ENCODE measurements around the gene LRRTM2.

GRCh38 chr5:138841531-138841930, 33.6 kb downstream of the LRRTM2 start:
- TF ChIP-seq BACH2 (CRISPR knock-in tag; IDR thresholded peaks at IDR 0.05; ENCODE audit: borderline replicate concordance) (no peak), ZNF565 (CRISPR knock-in tag; conservative IDR thresholded peaks at IDR 0.05; ENCODE audit: low read depth) (no peak), CREB5 (CRISPR knock-in tag; IDR thresholded peaks at IDR 0.05; ENCODE audit: low read depth) (no peak), ZNF8 (CRISPR knock-in tag; IDR thresholded peaks at IDR 0.05) (no peak), PPARA (CRISPR knock-in tag; IDR thresholded peaks at IDR 0.05; ENCODE audit: borderline replicate concordance) (no peak), ISL1 (CRISPR knock-in tag; IDR thresholded peaks at IDR 0.05) (no peak), RARB (CRISPR knock-in tag; IDR thresholded peaks at IDR 0.05) (no peak), ZNF70 (CRISPR knock-in tag; IDR thresholded peaks at IDR 0.05) (no peak), OSR1 (CRISPR knock-in tag; IDR thresholded peaks at IDR 0.05) (no peak)
